GM19452 (cell line): ENCODE measurements around the gene THRSP.
A peak's percentile ranks its signal among the peaks of the same experiment; 100 is the strongest.
"Not testable (repeated sequence)": the region's sequence is repeated elsewhere in the genome, so short reads cannot be mapped to it uniquely, and the experiment has no call there.

Experiments
- ATAC-seq: cut with Tn5 transposase; IDR thresholded peaks from one replicate; pipeline ENCODE4 v1.9.1; 2021; ENCODE audit not compliant: unreplicated experiment

The THRSP gene

DNA sequence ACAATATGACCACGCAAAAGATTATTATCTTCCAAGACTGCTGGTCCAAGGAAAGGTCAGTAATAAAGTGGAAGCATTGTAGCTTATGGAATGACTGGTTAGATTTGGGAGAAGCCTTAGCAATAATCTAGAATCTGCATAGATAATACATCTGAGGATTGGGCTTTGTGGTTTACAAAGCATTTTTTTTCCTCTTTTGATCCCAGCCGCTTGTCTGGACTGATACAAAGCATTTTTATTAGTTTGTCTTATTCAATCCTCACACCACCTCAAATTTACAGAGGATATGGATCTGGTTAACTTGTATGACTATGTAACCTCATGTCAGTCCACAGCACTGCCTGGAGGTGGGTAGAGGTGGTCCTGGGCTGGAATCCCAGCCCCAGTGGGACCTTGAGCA lies 990 bp upstream of the THRSP start:
- no peak for ATAC-seq

- no peak for ATAC-seq
Measured at GRCh38 chr11:78065203-78065602, 1.5 kb downstream of the THRSP start.

GRCh38 chr11:78066471-78066870 lies 2.8 kb downstream of the THRSP start:
- no peak for ATAC-seq

DNA sequence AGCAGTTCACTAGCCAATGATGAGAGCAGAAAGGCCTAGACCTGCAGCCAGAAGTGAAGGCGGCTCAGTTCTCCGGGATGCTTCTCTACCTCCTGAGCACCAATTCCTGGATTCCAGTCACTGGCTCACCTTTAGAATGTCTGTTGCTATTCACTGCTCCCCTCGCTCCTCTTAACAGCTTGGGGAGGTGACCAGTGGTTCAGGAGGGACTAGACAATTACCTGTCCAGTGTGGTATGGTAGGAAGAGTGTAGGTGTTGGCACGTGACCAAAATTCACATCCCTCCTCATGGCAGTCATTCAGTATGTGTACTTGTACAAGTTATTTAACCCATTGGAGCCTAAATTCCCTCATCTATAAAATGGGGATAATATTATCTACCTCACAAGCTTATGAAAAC lies 4.0 kb downstream of the THRSP start:
- no peak for ATAC-seq

- ATAC-seq, result no peak
Measured at GRCh38 chr11:78069465-78069864, 5.8 kb downstream of the THRSP start.

DNA sequence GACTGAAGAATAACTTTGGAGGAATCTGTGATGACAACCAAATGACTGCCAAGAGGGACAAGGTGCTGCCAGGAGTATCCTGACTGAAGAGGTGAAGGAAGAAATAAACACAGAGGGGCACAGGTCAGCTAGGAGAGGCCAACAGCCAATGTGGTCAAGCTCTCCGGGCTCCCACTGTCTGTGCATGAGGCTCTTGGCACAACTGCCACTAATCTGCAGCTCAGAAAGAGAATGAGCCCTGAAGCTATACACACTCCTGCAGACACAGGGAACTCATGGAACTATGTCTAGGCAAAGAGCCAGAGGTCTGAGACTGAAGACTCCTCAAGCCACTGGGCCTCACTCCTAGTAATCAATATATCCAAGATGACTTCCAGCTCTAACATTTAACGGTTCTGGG lies 7.0 kb downstream of the THRSP start:
- no peak for ATAC-seq

DNA sequence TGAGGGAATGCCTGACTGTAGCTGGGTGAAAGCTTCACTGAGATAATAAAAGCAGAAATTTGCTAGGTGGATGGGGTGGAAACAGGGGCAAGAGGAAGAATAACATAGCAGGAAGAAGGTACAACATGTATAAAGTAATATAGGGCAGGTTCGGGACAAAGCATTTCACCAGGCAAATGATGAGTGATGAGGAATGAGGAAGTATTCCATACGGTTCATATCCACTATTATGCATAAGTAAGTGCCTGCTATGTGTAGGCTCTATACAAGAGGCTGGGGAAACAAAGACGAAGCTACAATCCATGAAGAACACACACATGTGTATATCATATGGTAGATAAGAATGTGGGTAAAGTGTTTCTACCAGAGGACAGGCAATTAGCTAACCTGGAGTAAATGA lies 8.1 kb downstream of the THRSP start:
- no peak for ATAC-seq

GRCh38 chr11:78072455-78072854 lies 8.8 kb downstream of the THRSP start:
- no peak for ATAC-seq

DNA sequence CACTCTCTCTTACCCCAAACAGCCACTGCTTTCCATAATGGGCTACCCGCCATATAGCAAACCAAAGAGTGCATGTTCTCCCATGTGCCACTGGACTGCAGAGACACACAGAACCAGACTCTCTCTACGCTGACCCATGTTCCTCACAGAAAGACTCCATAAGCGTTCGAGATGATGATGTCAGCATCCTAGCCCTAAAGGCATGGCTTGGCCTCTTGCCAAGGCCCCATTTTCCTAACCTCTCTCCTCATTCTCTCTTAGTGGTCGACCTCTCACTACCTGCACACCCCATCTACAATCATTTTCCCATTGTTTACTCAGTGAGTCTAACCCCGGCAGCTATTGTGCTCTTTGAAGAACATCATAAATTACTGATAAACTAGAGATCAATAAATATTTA lies 11.1 kb downstream of the THRSP start:
- no peak for ATAC-seq

DNA sequence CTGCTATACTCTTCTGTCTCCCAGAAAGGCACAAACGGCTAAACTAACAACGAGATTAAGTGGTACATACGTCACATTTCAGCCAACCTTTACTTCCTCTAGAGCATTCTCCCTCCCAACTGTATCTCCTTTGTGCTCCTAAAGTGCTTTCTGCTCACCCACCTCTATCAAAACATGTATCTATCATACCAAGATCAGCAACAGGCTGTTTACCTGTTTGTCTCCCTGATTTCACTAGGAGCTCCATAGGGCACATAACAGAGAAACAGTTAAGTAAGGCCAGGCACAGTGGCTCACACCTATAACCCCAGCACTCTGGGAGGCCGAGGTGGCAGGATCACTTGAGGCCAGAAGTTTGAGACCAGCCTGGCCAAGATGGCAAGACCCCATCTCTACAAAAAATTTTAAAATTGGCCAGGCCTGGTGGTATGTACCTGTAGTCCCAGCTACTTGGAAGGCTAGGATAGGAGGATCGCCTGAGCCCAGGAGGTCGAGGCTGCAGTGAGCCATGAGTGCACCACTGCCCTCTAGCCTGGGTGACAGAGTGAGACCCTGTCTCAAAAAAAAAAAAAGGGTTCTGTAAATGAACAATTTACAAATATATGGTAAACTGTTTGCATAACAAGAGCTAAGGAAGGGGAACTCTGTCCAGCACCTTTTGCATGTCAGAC lies 13.2 kb downstream of the THRSP start:
- no peak for ATAC-seq

DNA sequence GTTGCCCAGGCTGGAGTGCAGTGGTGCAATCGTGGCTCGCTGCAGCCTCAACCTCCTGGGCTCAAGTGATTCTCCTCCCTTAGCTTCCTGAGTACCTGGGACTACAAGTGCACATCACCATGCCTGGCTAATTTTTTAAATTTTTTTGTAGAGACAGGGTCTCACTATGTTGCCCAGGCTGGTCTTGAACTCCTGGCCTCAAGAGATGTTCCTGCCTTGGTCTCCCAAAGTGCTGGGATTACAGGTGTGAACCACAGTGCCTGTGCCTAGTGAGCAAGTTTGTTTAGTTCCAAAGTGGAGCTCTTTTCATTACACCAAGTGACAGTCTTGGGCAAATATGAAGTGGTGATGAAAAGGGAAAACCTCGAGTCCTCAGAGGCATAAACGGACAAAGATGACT lies 13.9 kb downstream of the THRSP start:
- not testable (repeated sequence) for ATAC-seq

- ATAC-seq, result no peak
Measured at GRCh38 chr11:78078218-78079167, 14.8 kb downstream of the THRSP start.

- ATAC-seq, result peak; percentile 78
Measured at GRCh38 chr11:78079232-78080083, 15.8 kb downstream of the THRSP start, which contains the start of gene NDUFC2. TSS of gene NDUFC2 (minus strand) at chr11:78079862. CDS start at chr11:78079744, 118 bp downstream.

GRCh38 chr11:78080084-78080817 lies 16.6 kb downstream of the THRSP start:
- ATAC-seq, result no peak

DNA sequence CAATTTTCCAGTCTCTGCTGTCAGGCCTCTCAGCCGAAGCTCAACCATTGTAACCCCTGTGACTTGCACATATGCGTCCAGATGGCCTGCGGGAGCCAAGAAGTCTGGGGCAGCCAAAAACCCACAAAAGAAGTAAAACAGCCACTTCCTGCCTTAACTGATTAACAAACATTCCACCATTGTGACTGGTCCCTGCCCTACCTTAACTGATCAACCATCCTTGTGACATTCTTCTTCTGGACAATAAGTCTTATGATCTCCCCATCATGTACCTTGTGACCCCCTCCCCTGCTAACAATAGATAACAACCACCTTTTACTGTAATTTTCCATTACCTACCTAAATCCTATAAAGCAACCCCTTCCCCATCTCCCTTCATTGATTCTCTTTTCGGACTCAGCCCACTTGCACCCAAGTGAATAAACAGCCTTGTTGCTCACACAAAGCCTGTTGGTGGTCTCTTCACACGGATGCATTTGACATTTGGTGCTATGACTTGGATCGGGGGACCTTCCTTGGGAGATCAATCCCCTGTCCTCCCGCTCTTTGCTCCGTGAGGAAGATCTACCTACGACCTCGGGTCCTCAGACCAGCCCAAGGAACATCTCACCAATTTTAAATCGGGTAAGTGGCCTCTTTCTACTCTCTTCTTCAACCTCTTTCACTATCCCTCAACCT lies 17.3 kb downstream of the THRSP start:
- ATAC-seq, result no peak

GRCh38 chr11:78081583-78081982 lies 17.9 kb downstream of the THRSP start:
- ATAC-seq, result no peak

DNA sequence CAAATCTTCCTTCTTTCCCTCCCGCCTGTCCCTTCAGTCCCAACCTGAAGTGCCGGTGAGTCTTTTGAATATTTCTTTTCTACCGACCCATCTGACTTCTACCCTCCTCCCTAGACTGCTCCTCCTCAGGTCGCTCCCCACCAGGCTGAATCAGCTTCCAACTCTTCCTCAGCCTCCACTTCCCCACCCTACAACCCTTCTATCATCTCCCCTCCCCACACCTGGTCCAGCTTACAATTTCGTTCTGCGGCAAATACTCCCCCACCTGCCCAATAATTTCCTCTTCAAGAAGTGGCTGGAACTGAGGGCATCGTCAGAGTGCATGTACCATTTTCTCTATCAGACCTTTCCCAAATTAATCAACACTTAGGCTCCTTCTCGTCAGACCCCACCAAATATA lies 18.5 kb downstream of the THRSP start:
- ATAC-seq, result no peak

- ATAC-seq, result no peak
Measured at GRCh38 chr11:78083021-78083420, 19.4 kb downstream of the THRSP start.

GRCh38 chr11:78084506-78084905 lies 20.8 kb downstream of the THRSP start:
- ATAC-seq, result not testable (repeated sequence)

GRCh38 chr11:78085972-78086371 lies 22.3 kb downstream of the THRSP start:
- no peak for ATAC-seq
